Measurements from ENCODE around the gene DNAJC22. TPM values are rescaled to one million over a fixed set of nuclear protein-coding genes. Genes with fewer than 3 reads are reported as not detected.
A peak's percentile ranks its signal among the peaks of the same experiment; 100 is the strongest.

The DNAJC22 gene
- total RNA-seq, 2 donors from 2014 or later, result 29.0 to 34.2 TPM

- H3K9me3 ChIP-seq, result no peaks in the 10 kb centered on the region
- no peak overlapping the region for H3K27ac ChIP-seq
- TF ChIP-seq CTCF (IDR thresholded peaks at IDR 0.05), result no peak
- no peak overlapping the region for H3K9ac ChIP-seq (ENCODE audit: low read depth in 2 of 2, low read length in 2 of 2)
- H3K4me3 ChIP-seq, result no peak overlapping the region
- no peak for DNase-seq
- H3K4me1 ChIP-seq, result peaks cover 5% of the 10 kb centered on the region
- intact Hi-C loops (cut with DNase I), result no loop called here
- H3K36me3 ChIP-seq, result no peaks in the 10 kb centered on the region
- H3K27me3 ChIP-seq, result no peaks in the 10 kb centered on the region
Measured at GRCh38 chr12:49365542-49365941, 18.9 kb downstream of the DNAJC22 start.

- H3K27ac ChIP-seq, result peak overlapping the region; percentile 83
- peak overlapping the region; percentile 85 for H3K4me3 ChIP-seq
- TF ChIP-seq CTCF (IDR thresholded peaks at IDR 0.05), result no peak
- intact Hi-C loops (cut with DNase I), result no loop called here
- peak; percentile 26 for DNase-seq
- H3K4me1 ChIP-seq, result peaks cover 5% of the 10 kb centered on the region
- H3K27me3 ChIP-seq, result no peaks in the 10 kb centered on the region
- H3K9ac ChIP-seq (ENCODE audit: low read depth in 2 of 2, low read length in 2 of 2), result peak overlapping the region; percentile 88 to 94
- no peaks in the 10 kb centered on the region for H3K9me3 ChIP-seq
- no peaks in the 10 kb centered on the region for H3K36me3 ChIP-seq
Measured at GRCh38 chr12:49366096-49366651, 19.5 kb downstream of the DNAJC22 start.

- intact Hi-C loops (cut with DNase I), result no loop called here
- Histone ChIP-seq H3K9me3 (no peaks in the 10 kb centered on the region), H3K36me3 (no peaks in the 10 kb centered on the region), H3K9ac (ENCODE audit: low read depth in 2 of 2, low read length in 2 of 2) (peak overlapping the region; percentile 88 to 94), H3K4me3 (peak overlapping the region; percentile 85), H3K27ac (peak overlapping the region; percentile 83), H3K4me1 (peaks cover 5% of the 10 kb centered on the region), H3K27me3 (no peaks in the 10 kb centered on the region)
- DNase-seq, result peak; percentile 90
- TF ChIP-seq CTCF (IDR thresholded peaks at IDR 0.05), result no peak
Measured at GRCh38 chr12:49366652-49367380, 20.1 kb downstream of the DNAJC22 start.

- Histone ChIP-seq H3K9me3 (no peaks in the 10 kb centered on the region), H3K4me1 (peaks cover 5% of the 10 kb centered on the region), H3K9ac (ENCODE audit: low read depth in 2 of 2, low read length in 2 of 2) (peak within 1 kb of the TSS; percentile 88 to 94), H3K36me3 (no peaks in the 10 kb centered on the region), H3K27me3 (no peaks in the 10 kb centered on the region), H3K27ac (peak within 1 kb of the TSS; percentile 83), H3K4me3 (peak within 1 kb of the TSS; percentile 85)
- intact Hi-C loops (cut with DNase I), result no loop called here
- no peak for TF ChIP-seq CTCF (IDR thresholded peaks at IDR 0.05)
- peak; percentile 94 for DNase-seq
Measured at GRCh38 chr12:49367381-49368239, 20.9 kb downstream of the DNAJC22 start, which contains the start of gene SPATS2. Gene SPATS2 (plus strand): TSS chr12:49367462. CDS start chr12:49461013, 93,551 bp downstream.

GRCh38 chr12:49368240-49368600 is 21.5 kb downstream of the DNAJC22 start:
- intact Hi-C loops (cut with DNase I), result no loop called here
- DNase-seq, result no peak
- Histone ChIP-seq H3K4me3 (peak overlapping the region; percentile 85), H3K9me3 (no peaks in the 10 kb centered on the region), H3K27me3 (no peaks in the 10 kb centered on the region), H3K36me3 (no peaks in the 10 kb centered on the region), H3K27ac (peak overlapping the region; percentile 83), H3K4me1 (peaks cover 5% of the 10 kb centered on the region), H3K9ac (ENCODE audit: low read depth in 2 of 2, low read length in 2 of 2) (peak overlapping the region in 1 of 2 donors; percentile 88)
- TF ChIP-seq CTCF (IDR thresholded peaks at IDR 0.05), result no peak

Measured in colonic mucosa (tissue), 4 donors.